Activated T-helper 1 cell treated with Interleukin-2 at 50 U/mL for 16 hours (primary cell): ENCODE results near the gene TTLL12.

Experiments
- DNase-seq: peaks from one replicate; pipeline ENCODE4 v3.0.0-alpha.2; 2020; ENCODE audit warnings: low read depth

The TTLL12 gene

DNA sequence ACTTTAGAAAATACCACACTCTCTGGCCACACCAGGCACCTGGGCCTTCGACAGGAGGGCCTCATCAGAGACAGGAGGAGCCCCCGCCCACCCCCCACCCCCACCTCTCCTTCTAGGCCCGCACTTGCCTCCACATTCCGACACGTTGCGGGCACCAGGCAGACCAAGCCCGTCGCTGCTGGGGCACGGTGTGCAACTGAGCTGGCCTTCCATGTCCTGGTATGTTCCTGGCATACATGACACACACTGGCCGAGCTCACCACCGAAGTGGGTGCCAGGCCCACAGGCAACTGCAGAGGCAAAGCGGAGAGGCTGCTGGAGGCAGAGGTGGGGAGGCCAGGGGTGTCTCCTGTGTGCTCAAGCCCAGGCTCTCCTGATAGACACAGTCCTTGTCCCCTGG lies 27.0 kb upstream of the TTLL12 start:
- no peak for DNase-seq

GRCh38 chr22:43213051-43213450 lies 26.1 kb upstream of the TTLL12 start:
- no peak for DNase-seq

DNA sequence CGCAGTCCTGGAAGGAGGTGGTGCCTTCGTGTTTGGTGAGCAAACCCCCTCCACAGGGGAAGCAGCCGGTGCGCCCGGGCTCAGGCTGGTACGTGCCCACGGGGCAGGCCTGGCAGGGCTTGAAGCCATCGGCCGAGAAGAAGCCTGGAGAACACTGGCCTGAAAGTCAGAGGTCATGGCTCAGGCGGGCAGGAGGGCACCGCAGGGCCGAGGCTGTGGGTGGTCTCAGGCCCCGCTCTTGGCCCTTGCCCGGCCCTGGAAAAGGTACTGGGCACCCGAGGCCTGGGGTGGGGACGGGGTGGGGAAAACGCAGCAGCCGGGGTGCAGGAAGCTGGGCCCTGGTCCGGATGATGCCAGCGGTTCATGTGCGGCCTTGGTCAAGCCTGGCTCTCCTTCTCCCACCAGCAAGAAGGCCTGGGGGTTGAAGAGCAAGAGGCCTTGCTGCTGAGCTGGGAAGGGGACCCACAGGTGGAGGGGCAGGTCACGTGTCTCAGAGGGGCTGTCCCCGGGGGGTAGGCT lies 25.6 kb upstream of the TTLL12 start:
- DNase-seq: no peak

- no peak for DNase-seq
These were observed 25.1 kb upstream of the TTLL12 start for GRCh38 chr22:43211941-43212433.

- no peak for DNase-seq
These were observed 23.9 kb upstream of the TTLL12 start for GRCh38 chr22:43210631-43211515.

GRCh38 chr22:43209971-43210370 lies 23.0 kb upstream of the TTLL12 start:
- DNase-seq: no peak

- DNase-seq: no peak
These were observed 22.6 kb upstream of the TTLL12 start for GRCh38 chr22:43209523-43209890.

GRCh38 chr22:43208703-43209522 lies 22.0 kb upstream of the TTLL12 start:
- no peak for DNase-seq

GRCh38 chr22:43207849-43208702 lies 21.1 kb upstream of the TTLL12 start:
- no peak for DNase-seq

DNA sequence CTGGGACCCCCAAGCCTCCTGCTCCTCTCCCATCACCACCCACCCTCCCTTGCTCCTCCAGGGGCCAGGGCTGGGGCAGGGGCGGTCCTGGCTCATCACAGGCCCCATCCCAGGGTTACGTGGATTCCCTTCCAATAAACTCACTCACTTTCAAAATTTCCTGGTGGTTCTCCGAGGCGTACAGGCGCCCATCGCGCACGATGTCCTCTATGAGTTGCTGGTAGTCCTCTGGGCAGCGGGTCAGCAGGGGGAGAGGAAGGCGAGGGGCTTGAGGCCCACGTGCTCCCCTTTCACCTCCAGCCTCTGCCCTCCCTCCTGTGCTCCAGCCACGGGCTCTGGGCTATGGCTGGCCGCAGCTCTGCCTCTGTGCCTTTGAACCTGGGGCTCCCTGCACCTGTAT lies 20.5 kb upstream of the TTLL12 start:
- DNase-seq: no peak

- no peak for DNase-seq
These were observed 19.7 kb upstream of the TTLL12 start for GRCh38 chr22:43206509-43207161.

DNA sequence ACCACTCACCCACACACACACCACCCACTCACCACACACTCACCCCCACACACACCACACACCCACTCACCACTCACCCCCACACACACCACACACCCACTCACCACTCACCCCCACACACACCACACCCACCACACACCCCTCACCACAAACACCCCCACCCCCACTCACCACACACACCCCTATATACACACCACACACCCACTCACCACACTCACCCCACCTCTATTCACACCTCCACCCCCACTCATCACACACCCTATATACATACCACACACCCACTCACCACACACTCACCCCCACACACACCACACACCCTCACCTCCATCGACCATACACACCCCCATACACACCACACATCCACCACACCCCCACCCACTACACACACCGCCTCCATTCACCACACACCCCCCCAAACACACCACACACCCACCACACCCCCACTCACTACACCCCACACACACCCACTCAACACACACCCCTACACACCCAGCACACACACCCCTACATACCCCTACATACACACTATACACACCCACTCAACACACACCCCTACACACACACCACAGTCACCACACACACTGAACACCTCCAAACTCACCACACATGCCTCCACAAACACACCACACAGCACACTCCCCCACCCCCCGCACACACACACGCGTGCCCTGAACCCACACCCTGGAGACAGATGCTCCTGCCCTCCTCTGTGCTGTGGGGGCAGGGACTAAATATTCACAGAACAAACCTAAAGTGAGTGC lies 19.0 kb upstream of the TTLL12 start:
- no peak for DNase-seq

GRCh38 chr22:43205261-43205691 lies 18.3 kb upstream of the TTLL12 start:
- DNase-seq: no peak

DNA sequence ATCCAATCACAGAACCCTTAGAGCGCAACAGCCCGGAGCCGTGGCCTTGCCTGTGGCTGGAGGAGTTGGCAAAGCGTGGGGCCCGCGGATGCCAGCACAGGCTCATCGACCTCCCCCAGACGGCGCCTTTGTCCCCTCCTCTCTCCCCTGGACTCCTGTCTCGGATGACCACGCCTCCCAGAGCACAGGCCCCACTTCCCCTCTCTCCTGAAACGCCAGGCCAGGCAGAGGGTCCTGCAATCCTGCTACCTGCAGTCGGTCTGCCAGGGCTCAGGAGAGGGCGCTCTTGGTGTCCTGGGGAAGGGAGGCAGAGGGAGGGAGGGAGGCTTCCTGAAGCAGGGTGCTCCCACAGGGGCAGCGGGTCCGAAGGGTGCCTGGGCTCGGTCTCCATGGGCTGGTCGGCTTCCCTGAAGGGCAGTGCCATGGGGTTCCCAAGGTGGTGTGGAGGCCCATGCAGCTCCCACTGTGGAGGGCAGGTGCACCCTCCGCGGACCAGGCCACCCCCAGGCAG lies 16.6 kb upstream of the TTLL12 start:
- DNase-seq: no peak

GRCh38 chr22:43202756-43203410 lies 15.9 kb upstream of the TTLL12 start:
- DNase-seq: no peak

GRCh38 chr22:43202326-43202725 lies 15.4 kb upstream of the TTLL12 start:
- DNase-seq: no peak

GRCh38 chr22:43201486-43202219 lies 14.7 kb upstream of the TTLL12 start:
- DNase-seq: no peak

GRCh38 chr22:43200555-43200954 lies 13.6 kb upstream of the TTLL12 start:
- DNase-seq: no peak

- DNase-seq: no peak
These were observed 13.1 kb upstream of the TTLL12 start for GRCh38 chr22:43200031-43200430.
